Ishikawa (cell line): ENCODE data around the gene PIK3IP1.

Source experiments
- CEBPB ChIP-seq: IDR thresholded peaks from 2 replicates; pipeline ENCODE4 v1.6.1; 2012
- CREB1 ChIP-seq: IDR thresholded peaks from 2 replicates; pipeline ENCODE4 v1.6.1; 2012; ENCODE audit warnings: low read depth
- EGR1 ChIP-seq: IDR thresholded peaks from 2 replicates; pipeline ENCODE4 v1.6.1; 2012
- EP300 ChIP-seq: IDR thresholded peaks from 2 replicates; pipeline ENCODE4 v1.6.1; 2012; ENCODE audit warnings: borderline replicate concordance
- FOXM1 ChIP-seq: IDR thresholded peaks from 2 replicates; pipeline ENCODE4 v1.6.1; 2012; ENCODE audit warnings: low read depth, borderline replicate concordance
- NFIC ChIP-seq: IDR thresholded peaks from 2 replicates; pipeline ENCODE4 v1.6.1; 2012
- RAD21 ChIP-seq: IDR thresholded peaks from 2 replicates; pipeline ENCODE4 v1.6.1; 2012; ENCODE audit warnings: low read depth
- TAF1 ChIP-seq: IDR thresholded peaks from 2 replicates; pipeline ENCODE4 v1.6.1; 2012; ENCODE audit warnings: low read depth, mild to moderate bottlenecking
- TCF12 ChIP-seq: IDR thresholded peaks from 2 replicates; pipeline ENCODE4 v1.6.1; 2012; ENCODE audit warnings: low read depth
- TEAD4 ChIP-seq: IDR thresholded peaks from 2 replicates; pipeline ENCODE4 v1.6.1; 2012
- YY1 ChIP-seq: IDR thresholded peaks from 2 replicates; pipeline ENCODE4 v1.6.1; 2012; ENCODE audit warnings: low read depth
- ZBTB7A ChIP-seq: IDR thresholded peaks from 2 replicates; pipeline ENCODE4 v1.6.1; 2012; ENCODE audit warnings: low read depth
- TF ChIP-seq, protein P1 (sequence below): IDR thresholded peaks from 2 replicates; pipeline ENCODE4 v1.6.1; 2012
- TF ChIP-seq, protein P2 (sequence below): IDR thresholded peaks from 2 replicates; pipeline ENCODE4 v1.6.1; 2012

PIK3IP1 gene

GRCh38 chr22:31238057-31238456, 54.2 kb downstream of the PIK3IP1 start:
- TF ChIP-seq ZBTB7A, result no peak
- no peak for TF ChIP-seq EGR1
- no peak for TF ChIP-seq TEAD4
- no peak for TF ChIP-seq RAD21
- TF ChIP-seq, protein P1, sequence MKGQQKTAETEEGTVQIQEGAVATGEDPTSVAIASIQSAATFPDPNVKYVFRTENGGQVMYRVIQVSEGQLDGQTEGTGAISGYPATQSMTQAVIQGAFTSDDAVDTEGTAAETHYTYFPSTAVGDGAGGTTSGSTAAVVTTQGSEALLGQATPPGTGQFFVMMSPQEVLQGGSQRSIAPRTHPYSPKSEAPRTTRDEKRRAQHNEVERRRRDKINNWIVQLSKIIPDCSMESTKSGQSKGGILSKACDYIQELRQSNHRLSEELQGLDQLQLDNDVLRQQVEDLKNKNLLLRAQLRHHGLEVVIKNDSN, result no peak
- no peak for TF ChIP-seq EP300
- no peak for TF ChIP-seq TAF1
- TF ChIP-seq NFIC, result no peak

DNA sequence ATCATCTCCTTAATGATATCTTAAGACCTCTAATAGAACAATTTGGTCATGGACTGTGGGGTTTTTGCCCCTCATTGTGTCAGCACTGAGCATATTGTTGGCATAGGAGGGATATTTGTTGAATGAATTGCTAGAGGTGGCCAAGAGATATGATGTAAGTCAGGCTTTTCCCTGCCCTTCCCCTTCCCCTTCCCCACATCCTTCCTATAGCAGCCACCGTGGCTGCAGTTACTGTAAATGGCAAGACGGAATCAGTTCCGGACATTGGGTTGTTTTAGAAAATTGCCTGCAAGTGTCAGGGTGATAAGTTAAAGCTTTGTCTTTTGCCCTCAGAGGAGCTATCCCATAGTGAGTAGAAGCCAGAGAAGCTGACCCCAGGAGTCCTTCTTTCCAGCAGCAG, 57.2 kb downstream of the PIK3IP1 start:
- TF ChIP-seq YY1, result no peak

DNA sequence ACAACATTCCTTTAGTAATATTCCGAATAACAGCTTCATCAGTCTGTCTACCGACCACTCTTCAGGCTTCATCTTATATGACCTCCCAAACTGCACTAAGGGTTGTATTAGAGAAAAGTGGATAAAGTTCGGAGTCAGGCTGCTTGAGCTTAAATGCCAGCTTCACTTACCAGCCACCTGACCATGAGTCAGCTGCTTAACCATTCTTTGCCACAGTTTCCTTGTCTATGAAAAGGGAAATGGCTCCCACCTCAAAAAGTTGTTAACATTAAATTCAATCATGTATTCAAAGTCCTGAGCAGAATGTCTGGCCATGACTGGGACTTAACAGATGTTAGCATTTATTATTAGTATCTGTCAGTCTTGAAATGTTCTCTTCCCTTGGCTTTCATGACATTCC, 59.3 kb downstream of the PIK3IP1 start:
- TF ChIP-seq TEAD4 (no peak), NFIC (no peak), CREB1 (no peak), CEBPB (no peak), EP300 (no peak), TCF12 (no peak), FOXM1 (no peak), EGR1 (no peak), RAD21 (no peak)
- TF ChIP-seq, protein P2, sequence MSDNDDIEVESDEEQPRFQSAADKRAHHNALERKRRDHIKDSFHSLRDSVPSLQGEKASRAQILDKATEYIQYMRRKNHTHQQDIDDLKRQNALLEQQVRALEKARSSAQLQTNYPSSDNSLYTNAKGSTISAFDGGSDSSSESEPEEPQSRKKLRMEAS, result no peak
